NT2/D1 (cell line): ENCODE measurements around the gene LRRC4B.

Experiments used
- SUZ12 ChIP-seq: IDR thresholded peaks from 2 replicates; pipeline ENCODE4 v1.6.1; 2011; ENCODE audit not compliant: insufficient read length, insufficient read depth; ENCODE audit errors: extremely low read depth
- ZNF274 ChIP-seq: IDR thresholded peaks from 2 replicates; pipeline ENCODE4 v1.6.1; 2011; ENCODE audit warnings: mild to moderate bottlenecking, low read depth, low read length

GRCh38 chr19:50555450-50556281 lies 12.6 kb downstream of the LRRC4B start:
- TF ChIP-seq SUZ12 = no peak
- no peak for TF ChIP-seq ZNF274
